Neural progenitor cell (in vitro differentiated cells): ENCODE results near the gene ZCCHC7.

Experiments used
- EZH2 ChIP-seq: fragments of 200-600 bp; sonication (generic); IDR thresholded peaks from 2 replicates; pipeline ENCODE4 v1.6.1; 2017; ENCODE audit warnings: antibody characterized with exemption, mild to moderate bottlenecking, moderate library complexity
- EZH2phosphoT487 ChIP-seq: fragments of 200-600 bp; sonication (generic); IDR thresholded peaks from 2 replicates; pipeline ENCODE4 v1.6.1; 2017; ENCODE audit warnings: antibody characterized with exemption
- TF ChIP-seq, protein P1 (sequence below): fragments of 200-600 bp; sonication (generic); IDR thresholded peaks from 2 replicates; pipeline ENCODE4 v1.5.1; 2017; ENCODE audit warnings: antibody characterized with exemption, mild to moderate bottlenecking

DNA sequence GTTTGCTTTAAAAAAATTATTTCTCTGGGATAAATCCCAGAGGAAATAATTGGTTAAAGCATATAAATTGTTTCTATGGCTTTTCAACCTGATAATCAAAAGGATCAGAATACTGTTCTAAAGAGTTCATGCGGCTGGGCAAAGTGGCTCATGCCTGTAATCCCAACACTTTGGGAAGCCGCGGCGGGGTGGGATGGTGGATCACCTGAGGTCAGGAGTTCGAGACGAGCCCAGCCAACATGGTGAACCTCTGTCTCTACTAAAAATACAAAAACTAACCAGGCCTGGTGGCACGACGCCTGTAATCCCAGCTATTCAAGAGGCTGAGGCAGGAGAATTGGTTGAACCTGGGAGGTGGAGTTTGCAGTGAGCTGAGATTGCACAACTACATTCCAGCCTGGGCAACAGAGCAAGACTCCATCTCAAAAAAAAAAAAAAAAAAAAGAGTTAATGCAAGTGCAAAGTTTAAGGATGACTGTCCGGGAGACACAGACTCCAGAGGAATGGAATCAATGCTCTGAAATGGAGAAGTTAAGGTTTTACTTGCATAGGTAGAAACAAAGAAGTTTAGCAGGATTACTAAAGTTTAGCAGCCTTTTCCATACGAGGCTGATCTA is 285.5 kb downstream of the ZCCHC7 start:
- TF ChIP-seq EZH2 (no peak), EZH2phosphoT487 (no peak)
- TF ChIP-seq, protein P1, sequence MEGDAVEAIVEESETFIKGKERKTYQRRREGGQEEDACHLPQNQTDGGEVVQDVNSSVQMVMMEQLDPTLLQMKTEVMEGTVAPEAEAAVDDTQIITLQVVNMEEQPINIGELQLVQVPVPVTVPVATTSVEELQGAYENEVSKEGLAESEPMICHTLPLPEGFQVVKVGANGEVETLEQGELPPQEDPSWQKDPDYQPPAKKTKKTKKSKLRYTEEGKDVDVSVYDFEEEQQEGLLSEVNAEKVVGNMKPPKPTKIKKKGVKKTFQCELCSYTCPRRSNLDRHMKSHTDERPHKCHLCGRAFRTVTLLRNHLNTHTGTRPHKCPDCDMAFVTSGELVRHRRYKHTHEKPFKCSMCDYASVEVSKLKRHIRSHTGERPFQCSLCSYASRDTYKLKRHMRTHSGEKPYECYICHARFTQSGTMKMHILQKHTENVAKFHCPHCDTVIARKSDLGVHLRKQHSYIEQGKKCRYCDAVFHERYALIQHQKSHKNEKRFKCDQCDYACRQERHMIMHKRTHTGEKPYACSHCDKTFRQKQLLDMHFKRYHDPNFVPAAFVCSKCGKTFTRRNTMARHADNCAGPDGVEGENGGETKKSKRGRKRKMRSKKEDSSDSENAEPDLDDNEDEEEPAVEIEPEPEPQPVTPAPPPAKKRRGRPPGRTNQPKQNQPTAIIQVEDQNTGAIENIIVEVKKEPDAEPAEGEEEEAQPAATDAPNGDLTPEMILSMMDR: no peak
